ENCODE measurements around the gene HOXA6. TPM values are rescaled to one million over a fixed set of nuclear protein-coding genes. Genes with fewer than 3 reads are reported as not detected.
A peak's percentile ranks its signal among the peaks of the same experiment; 100 is the strongest.

HOXA6 gene
- total and polyA plus RNA-seq, 2 of the 4 experiments (the other 2 are of a cell fraction) = 1.4 to 1.8 TPM

GRCh38 chr7:27141137-27141922 is 6.2 kb downstream of the HOXA6 start:
- dilution Hi-C loops (cut with HindIII; ENCODE audit: low sequenced_read_pairs, unreplicated experiment) = no loop called here

More at GRCh38 chr7:27141137-27141922, 6.2 kb downstream of the HOXA6 start:
- no peaks in the 10 kb centered on the region for H3K9me1 ChIP-seq (ENCODE audit: insufficient read depth, low read length)
- H2BK120ac ChIP-seq (ENCODE audit: low read depth, low read length) = peak overlapping the region; percentile 81
- peak overlapping the region; percentile 80 for H3K4ac ChIP-seq (ENCODE audit: low read depth, low read length)
- DNase-seq (no peak), ATAC-seq (ENCODE audit: low read depth) (no peak)
- H4K5ac ChIP-seq (ENCODE audit: low read depth, low read length) = peak overlapping the region; percentile 94
- 0% methylated on average over 3 of the region's 18 CpGs; no CpG with 5 or more reads in 1 of the 2 experiments for WGBS, 2 experiments (ENCODE audit: extremely low coverage in 2 of 2, insufficient read length in 1 of 2)
- H4K8ac ChIP-seq (ENCODE audit: low read depth in 2 of 2, low read length in 2 of 2) = peak overlapping the region; percentile 87
- peak overlapping the region; percentile 90 for H3K18ac ChIP-seq (ENCODE audit: low read depth, low read length)
- TF ChIP-seq ELK1 (IDR thresholded peaks at IDR 0.05; ENCODE audit: borderline replicate concordance, low read depth, low read length) = no peak
- TF ChIP-seq SMC3 (IDR thresholded peaks at IDR 0.05; ENCODE audit: low read depth, low read length) = no peak
- TF ChIP-seq BHLHE40 (IDR thresholded peaks at IDR 0.05; ENCODE audit: low read depth, low read length) = no peak
- no peak for TF ChIP-seq FOS (IDR thresholded peaks at IDR 0.05; ENCODE audit: low read depth, low read length)
- no peak for TF ChIP-seq RAD21 (IDR thresholded peaks at IDR 0.05; ENCODE audit: low read length)
- peak overlapping the region; percentile 89 for H2BK5ac ChIP-seq (ENCODE audit: low read depth, low read length, poor library complexity, severe bottlenecking)
- H2BK15ac ChIP-seq (ENCODE audit: low read depth, low read length) = peak overlapping the region; percentile 12; the same call in 2 of the 3 replicates
- peak overlapping the region; percentile 95 for H3K14ac ChIP-seq (replicated peaks; ENCODE audit: low read depth, low read length)
- H3K56ac ChIP-seq (ENCODE audit: extremely low read depth, insufficient read depth, low read length) = peak overlapping the region; percentile 92
- H2AK5ac ChIP-seq (ENCODE audit: low read depth, low read length) = peak overlapping the region; percentile 62; the same call in 1 of the 2 replicates
- H2AFZ ChIP-seq (replicated peaks; ENCODE audit: low read length, poor library complexity) = peak overlapping the region; percentile 90
- peak overlapping the region; percentile 82 for H2AK9ac ChIP-seq (replicated peaks; ENCODE audit: low read depth, low read length, poor library complexity)
- peak overlapping the region; percentile 85 for H4K91ac ChIP-seq (ENCODE audit: insufficient read depth, low read depth, low read length)
- H2BK20ac ChIP-seq (ENCODE audit: low read depth, low read length) = peak overlapping the region; percentile 9; the same call in 1 of the 2 replicates
- peak overlapping the region; percentile 94 for H3K4me2 ChIP-seq (ENCODE audit: low read depth, low read length)
- H3K9ac ChIP-seq (ENCODE audit: low read depth, low read length) = peak overlapping the region; percentile 89
- H3K36me3 ChIP-seq (ENCODE audit: control insufficient read depth, insufficient read depth, low read length) = peaks cover 9% of the 10 kb centered on the region
- POLR2A ChIA-PET (ENCODE audit: unreplicated experiment) = interaction anchor here (0.6 to 0.9 kb wide), 5 partner anchors 10 to 356 kb away, joined by 3 to 11 read pairs (median 5); no protein-coding TSS in a partner anchor
- no peaks in the 10 kb centered on the region for H4K20me1 ChIP-seq (ENCODE audit: insufficient read depth, low read length)
- H3K79me1 ChIP-seq (ENCODE audit: low read depth in 1 of 2, low read length in 2 of 2) = peaks cover 4 to 36% of the 10 kb centered on the region in 2 experiments; a peak in 3 of 4 replicates
- in situ Hi-C loops (cut with MboI; ENCODE audit: low sequenced_read_pairs) = loop anchor here (5.0 to 10.0 kb wide), 3 partner anchors 39 to 947 kb away; partner anchors contain the start of gene HOXA2
- no TSS peak for BruUV-seq (replicated peaks)
- no peaks in the 10 kb centered on the region for H3K27me3 ChIP-seq (ENCODE audit: control insufficient read depth, insufficient read depth, low read length)
- H3K4me1 ChIP-seq (ENCODE audit: control insufficient read depth, insufficient read depth, low read length) = peaks cover 13% of the 10 kb centered on the region
- peak overlapping the region; percentile 93 for H3K4me3 ChIP-seq (ENCODE audit: insufficient read depth, low read depth, low read length)
- intact Hi-C loops (cut with micrococcal nuclease) = loop anchor here (5.0 kb wide), 1 partner anchor 1249 kb away; no protein-coding TSS in a partner anchor
- CTCF ChIA-PET = interaction anchor here (0.6 to 2.0 kb wide), 11 partner anchors 9 to 772 kb away, joined by 3 to 9 read pairs (median 4); partner anchors contain the start of gene HOXA4
- peak overlapping the region; percentile 93 for H3K27ac ChIP-seq (ENCODE audit: insufficient read depth, low read length)
- peak overlapping the region; percentile 99 for H3K23ac ChIP-seq (ENCODE audit: low read depth, low read length)
- no peaks in the 10 kb centered on the region for H3K9me3 ChIP-seq (ENCODE audit: control insufficient read depth, insufficient read depth, low read length)
